GM18517 (cell line): ENCODE measurements around the gene KCNK7.
A peak's percentile ranks its signal among the peaks of the same experiment; 100 is the strongest.
"Not testable (repeated sequence)": the region's sequence is repeated elsewhere in the genome, so short reads cannot be mapped to it uniquely, and the experiment has no call there.

ENCODE experiments used
- ATAC-seq: cut with Tn5 transposase; IDR thresholded peaks from one replicate; pipeline ENCODE4 v1.9.1; 2021; ENCODE audit warnings: mild to moderate bottlenecking, moderate library complexity; ENCODE audit not compliant: unreplicated experiment

KCNK7 gene, protein sequence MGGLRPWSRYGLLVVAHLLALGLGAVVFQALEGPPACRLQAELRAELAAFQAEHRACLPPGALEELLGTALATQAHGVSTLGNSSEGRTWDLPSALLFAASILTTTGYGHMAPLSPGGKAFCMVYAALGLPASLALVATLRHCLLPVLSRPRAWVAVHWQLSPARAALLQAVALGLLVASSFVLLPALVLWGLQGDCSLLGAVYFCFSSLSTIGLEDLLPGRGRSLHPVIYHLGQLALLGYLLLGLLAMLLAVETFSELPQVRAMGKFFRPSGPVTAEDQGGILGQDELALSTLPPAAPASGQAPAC

DNA sequence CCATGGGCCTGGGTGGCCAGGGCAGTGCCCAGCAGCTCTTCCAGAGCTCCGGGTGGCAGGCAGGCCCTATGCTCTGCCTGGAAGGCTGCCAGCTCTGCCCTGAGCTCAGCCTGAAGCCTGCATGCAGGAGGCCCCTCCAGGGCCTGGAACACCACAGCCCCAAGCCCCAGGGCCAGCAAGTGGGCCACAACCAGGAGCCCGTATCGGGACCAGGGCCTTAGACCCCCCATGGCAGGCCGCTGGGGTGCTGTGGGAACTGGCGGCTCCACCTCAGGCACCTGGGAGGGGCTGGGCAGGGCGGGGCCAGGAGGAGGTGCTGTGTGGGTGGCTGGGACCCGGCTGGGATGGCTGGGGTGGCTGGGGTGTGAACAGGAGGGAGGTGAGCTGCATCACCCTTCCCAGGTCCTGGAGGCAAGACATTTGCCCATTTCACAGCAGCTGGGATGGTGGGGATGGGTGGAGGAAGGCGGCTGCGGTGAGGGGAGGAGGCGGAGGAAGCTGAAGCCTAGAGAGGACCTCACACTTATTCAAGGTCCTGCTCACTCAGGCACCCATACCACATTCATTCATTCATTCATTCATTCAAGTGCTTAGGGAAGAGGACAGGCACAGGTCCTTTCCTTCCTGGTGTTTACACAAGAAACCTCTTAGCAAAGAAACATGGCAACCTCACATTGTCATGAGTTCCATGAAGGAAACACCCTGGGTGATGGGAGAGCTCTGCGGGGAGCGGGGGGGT, at the start of gene KCNK7:
TSS of gene KCNK7 (minus strand) at position 258 of the 739 bp plus-strand sequence. CDS start at position 230, 28 bp downstream.
- no peak for ATAC-seq

DNA sequence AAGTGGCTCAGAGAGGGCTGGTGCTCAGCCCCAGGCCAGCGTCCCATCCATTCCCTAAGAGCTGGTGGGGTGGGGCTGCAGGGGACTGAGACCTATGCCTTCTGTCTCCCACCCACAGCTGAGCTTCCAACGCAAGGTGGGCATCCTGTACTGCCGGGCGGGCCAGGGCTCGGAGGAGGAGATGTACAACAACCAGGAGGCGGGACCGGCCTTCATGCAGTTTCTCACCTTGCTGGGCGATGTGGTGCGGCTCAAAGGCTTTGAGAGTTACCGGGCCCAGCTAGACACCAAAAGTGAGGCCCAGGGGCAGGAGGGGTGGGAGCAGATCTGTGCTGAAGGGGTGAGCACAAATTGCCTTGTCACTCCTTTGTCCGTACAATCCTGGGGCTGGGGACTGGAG, 49.2 kb upstream of the KCNK7 start:
- no peak for ATAC-seq

DNA sequence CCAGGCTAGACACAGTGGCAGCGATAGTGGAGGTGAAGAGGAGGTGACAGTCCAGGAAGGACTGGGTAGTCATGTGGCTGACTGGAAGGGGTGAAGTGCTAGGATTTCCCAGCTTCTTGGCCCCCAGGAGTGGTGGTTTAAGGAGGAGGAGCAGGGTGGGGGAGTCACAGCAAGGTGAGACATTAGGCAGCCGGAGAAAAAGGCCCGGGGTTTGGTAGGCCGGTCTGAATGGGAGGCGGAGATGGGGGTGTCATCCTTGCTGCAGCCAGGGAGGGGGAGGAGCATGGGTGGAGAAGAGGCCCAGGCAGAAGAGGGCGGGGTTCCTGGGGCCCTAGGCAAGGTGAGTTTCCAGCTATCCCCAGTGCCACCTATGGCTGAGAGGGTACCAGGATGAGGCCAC, 48.4 kb upstream of the KCNK7 start:
- no peak for ATAC-seq

DNA sequence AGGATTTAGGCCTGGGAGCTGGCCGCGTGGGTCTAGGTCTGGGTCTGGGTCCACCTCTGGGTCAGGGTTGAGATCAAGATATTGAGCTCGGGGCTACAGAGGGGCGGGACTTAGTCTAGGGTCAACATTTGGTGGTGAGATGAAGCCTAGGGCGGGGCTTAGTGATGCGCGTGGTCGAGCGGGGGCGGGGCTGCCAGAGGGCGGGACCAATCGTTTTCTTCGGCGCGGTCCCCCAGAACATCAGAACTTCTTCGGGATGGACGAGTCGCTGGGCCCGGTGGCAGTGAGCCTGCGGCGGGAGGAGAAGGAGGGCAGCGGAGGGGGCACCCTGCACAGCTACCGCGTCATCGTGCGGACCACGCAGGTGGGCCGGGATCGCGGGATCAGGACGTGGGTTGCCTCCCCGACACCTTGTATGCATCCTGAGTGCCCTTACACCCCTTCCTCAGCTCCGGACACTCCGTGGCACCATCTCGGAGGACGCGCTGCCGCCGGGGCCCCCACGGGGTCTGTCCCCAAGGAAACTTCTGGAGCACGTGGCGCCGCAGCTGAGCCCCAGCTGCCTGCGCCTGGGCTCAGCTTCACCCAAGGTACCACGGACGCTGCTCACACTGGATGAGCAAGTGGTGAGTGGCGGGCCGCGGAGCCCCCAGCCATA, 46.5 kb upstream of the KCNK7 start:
- no peak for ATAC-seq

DNA sequence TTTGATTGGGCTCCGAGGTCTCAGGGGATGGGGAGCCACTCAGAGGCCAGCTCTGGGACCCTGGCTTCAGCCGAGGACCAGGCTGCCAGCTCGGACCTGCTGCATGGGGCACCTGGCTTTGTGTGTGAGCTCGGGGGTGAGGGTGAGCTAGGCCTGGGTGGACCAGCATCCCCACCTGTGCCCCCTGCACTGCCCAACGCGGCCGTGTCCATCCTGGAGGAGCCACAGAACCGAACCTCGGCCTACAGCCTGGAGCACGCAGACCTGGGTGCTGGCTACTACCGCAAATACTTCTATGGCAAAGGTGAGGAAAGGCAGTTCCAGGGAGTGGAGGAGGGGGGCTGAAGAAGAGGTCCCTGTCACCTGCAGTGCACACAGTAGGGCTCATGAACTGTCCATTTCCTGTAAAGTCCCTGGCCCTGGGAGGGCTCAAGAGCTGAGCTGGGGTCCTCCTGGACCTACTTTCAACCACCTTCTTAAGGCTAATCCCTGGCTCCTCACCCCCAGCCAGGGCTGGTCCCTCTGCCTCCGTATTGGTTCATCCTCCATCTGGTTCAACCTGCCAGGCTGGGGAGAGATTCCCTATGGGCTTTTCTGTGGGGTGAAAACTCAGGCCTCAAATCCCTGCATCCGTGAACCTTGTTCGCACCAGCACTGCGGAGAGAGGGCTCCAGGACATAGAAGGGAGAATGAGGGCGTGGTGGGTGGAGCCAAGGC, 45.9 kb upstream of the KCNK7 start:
- no peak for ATAC-seq

DNA sequence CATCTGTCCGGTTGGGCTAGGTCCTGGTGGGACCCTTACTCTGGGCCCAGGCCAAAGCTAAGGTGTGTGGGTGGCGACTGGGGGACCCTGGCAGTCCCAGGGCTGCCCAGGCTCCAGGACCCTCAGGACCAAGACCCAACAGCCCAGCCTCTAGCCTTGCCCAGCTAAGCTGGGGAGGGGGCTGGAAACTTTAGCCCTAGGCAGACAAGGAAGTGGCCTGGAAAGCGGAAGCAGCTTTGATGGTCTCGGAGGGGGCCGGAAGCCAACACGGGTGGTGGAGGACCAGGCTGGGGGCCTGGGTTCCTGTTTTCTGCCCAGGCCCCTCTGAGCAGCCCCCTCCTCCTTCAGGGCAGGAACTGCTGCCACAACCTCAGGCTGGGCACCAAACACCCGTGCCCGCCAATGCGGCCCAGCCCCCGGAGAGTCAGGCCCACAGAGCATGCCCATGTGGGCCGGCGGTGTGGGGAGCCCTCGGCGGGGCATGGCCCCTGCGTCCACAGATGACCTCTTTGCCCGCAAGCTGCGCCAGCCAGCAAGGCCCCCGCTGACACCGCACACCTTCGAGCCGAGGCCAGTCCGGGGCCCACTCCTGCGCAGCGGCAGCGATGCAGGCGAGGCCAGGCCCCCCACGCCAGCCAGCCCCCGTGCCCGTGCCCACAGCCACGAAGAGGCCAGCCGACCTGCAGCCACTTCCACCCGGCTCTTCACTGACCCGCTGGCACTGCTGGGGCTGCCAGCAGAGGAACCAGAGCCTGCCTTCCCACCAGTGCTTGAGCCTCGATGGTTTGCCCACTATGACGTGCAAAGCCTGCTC, 45.1 kb upstream of the KCNK7 start:
- peak; percentile 4 for ATAC-seq

DNA sequence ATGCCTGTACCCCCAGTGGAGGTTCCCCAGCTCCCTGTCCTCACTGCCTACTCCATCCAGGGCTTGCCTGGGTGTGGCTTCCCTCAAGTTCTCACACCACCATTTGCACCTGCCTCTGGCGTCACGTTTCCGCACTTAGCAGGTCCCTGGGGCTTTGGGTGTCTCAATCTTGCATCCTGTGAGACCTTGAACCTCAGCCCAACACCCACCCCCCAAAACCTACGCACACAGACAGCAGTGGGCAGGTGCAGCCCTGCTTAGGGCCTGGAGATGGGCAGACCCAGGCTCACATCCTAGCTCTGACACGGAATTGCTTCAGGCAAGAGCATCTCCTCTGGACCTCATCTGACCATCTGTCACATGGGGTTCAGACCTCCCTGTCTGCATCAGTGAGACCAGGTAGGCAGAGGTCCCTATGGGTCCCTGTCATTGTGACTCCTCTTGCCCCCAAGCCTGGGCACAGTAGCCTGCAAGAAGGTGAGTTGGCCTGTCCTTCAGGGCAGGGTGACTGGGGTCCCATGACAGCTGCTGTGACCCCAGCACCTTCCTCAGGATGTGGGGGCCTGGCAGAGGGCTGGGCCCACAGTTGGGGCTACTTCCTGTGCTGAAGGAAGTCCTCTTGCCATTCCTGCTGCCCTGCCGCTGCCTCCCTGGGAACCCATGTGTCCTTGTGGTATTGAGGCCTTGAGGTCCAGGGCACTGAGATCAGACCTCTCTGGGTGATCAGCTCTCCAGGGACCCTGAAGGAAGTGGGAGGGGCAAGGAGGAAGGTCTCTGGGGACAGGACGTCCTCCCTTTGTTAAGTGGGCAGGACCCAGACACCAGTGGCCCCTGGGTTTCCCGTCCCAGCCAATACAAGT, 44.3 kb upstream of the KCNK7 start:
- ATAC-seq, result peak; percentile 33

DNA sequence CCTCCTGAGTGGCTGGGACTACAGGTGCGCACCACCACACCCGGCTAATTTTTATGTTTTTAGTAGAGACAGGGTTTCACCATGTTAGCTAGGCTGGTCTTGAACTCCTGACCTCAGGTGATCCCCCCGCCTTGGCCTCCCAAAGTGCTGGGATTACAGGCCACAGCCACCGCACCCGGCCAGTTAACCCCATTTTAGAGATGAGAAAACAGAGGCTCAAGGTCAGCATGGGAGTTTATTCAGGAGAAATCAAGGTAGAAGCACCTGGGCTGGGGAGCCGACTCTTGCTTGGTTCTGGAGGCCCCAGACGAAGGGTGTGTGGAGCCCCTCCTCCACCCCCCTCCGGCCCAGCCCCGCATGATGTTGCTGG, 43.6 kb upstream of the KCNK7 start:
- not testable (repeated sequence) for ATAC-seq

DNA sequence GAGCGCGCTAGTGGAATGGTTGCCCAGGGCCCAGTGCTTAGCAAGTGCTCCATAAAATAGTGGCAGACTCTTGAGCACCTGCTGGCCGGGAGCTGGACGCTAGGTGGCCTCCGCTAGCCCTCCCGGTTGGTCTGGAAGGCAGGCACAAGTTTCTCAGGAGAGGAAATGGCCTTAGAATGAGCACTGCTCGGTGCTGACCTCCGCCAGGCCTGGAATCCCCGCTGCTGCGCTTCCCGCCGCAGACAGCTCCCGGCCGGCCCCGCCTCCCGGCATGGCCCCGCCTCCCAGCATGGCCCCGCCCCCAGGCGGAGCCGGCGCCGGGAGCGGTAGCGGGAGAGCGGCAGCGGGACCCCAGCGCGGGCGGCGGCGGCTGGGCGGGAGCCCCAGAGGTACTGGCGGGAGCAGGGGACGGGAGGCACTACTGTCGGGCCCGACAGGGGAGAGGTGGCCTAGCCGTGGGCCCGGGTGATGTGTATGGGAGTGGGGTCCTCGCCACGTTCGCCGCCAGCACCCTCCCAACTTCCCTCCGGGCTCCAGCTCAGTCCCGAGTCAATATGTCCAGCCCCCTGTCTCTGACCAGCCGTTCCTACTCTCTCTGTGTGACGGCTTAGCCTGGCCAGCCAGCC, 42.3 kb upstream of the KCNK7 start, which contains the start of gene SIPA1:
TSS of gene SIPA1 (plus strand) at position 308 of the 626 bp plus-strand sequence. CDS start 2,821 bp downstream, outside the sequence.
- ATAC-seq, result no peak

DNA sequence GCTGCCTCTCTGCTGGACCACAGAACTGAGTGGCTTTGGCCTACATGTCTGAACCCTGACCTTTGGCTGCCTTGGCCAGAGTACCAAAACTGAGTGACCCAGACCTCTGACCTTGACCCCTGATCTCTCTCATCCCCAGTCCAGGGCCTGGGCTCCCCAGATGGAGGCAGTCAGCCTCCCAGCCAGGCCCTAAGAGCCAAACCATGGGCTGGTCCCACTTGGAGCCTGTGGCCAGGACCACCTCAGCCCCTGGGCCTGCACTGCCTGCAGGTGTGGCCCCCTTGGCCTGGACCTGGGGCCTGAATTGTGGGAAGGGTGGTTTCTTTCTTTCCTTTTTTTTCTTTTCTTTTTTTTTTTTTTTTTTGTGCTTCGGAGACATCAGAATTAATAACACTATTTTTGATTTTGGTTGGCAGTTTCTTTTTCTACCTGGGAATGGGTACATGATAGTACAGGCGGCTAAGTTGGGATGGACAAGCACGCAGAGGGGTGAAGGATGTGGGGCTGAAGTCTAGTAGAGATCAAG, 41.5 kb upstream of the KCNK7 start:
- ATAC-seq, result no peak

DNA sequence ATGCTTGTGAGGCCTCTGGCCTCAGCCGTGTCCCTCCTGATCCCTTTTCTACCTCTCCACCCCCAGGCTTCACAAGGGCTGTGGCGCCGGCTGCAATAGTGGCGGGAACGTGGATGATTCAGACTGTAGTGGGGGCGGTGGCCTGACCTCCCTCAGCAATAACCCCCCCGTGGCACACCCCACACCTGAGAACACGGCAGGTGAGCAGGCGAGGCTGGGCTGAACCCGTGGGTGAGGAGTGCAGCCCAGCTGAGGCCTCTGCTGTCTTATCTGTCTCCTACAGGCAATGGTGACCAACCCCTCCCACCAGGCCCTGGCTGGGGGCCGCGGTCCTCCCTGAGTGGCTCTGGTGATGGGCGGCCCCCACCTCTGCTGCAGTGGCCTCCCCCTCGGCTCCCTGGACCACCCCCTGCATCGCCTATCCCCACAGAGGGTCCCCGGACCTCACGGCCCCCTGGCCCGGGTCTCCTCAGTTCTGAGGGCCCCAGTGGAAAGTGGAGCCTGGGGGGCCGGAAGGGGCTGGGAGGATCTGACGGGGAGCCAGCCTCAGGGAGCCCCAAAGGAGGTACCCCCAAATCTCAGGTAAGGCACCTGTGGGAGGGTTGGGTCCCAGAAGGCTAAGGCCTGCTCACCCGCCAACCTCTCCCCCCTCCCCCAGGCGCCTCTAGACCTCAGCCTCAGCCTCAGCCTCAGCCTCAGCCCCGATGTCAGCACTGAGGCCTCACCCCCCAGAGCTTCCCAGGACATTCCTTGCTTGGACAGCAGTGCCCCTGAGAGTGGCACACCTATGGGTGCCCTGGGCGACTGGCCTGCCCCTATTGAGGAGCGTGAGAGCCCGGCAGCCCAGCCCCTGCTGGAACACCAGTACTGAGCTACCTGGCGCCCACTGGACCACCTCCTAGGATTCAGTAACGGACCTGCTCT, 40.8 kb upstream of the KCNK7 start:
- ATAC-seq, result no peak

DNA sequence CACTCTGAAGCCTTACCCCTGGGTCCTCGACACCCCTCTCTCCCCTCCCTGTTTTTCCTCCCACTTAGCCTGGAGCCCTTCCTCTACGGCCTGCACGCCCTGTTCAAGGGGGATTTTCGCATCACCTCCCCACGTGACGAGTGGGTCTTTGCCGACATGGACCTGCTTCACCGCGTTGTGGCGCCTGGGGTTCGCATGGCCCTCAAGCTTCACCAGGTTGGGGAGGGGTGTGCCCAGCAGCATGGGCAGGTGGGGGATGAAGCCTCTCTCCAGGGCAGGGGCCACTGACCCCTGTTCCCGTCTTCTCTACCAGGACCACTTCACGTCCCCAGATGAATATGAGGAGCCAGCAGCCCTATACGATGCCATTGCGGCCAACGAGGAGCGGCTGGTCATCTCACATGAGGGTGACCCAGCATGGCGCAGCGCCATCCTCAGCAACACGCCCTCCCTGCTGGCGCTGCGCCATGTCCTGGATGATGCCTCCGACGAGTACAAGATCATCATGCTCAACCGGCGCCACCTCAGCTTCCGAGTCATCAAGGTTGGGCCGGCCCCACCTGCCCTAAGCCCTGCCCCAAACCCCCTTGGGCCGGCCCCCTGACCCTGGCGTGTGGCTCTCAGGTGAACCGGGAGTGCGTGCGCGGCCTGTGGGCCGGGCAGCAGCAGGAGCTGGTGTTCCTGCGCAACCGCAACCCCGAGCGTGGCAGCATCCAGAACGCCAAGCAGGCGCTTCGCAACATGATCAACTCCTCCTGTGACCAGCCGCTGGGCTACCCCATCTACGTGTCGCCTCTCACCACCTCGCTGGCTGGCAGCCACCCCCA, 39.5 kb upstream of the KCNK7 start:
- ATAC-seq, result no peak

DNA sequence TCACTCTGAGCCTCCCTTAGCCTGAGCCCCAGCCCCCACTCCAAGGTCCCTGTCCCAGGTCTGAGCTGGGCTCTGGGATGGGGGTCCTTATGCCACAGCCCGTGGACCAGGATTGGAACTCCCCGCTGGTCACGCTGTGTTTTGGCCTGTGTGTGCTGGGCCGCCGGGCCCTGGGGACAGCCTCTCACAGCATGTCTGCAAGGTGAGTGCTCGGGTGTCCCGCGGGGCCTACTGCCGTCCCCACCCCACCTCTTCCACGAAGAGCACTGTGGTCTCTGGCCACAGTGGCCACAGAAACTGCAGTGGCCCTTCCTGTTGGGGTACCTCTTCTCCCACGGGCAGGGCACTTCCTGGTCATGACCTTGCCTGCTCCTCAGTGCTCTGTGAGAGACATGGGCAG, 38.8 kb upstream of the KCNK7 start:
- no peak for ATAC-seq

DNA sequence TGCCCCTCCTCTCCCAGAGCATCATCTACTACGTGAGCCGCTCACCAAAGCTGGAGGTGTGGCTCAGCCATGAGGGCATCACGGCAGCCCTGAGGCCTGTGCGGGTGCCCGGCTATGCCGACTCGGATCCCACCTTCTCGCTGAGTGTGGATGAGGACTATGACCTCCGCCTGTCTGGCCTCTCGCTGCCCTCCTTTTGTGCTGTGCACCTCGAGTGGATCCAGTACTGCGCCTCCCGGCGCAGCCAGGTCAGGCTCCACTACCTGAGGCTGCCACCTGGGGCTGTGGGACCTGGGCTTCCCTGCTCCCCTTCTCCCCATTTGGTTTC, 38.5 kb upstream of the KCNK7 start:
- no peak for ATAC-seq

DNA sequence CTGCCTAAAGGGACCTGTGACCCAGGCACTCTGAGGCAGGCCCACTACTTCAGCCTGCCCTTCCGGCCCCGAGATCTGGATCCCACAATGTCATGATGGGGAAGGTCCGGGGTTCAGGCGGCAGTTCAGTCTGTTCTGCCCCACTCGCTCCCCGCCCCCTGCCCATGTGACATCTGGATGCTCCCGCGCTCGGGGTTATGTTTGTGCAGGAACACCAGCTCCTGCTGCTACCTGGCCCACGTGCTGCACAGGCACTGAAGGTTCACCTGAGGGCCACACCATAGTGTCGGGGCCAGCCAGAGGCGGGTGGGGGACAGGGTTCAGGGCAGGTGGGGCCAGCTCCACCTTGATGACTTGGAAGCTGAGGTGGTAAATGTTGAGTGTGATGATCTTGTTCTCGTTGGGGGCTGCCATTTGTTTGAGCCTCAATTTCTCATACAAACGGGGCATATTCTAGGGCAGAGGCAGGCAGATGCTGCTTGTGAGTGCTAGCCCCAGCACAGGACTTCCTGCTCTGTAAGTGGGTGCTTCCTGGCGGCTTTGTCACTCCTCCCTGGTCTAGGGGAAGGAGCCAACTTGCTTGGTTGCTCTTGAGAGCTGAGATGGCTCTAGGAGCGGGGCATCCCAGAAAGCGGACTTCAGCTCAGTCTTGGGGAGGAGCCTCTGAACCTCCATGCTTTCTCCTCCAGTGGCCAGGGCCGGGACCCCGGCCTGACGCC, 37.9 kb upstream of the KCNK7 start:
- ATAC-seq, result no peak

DNA sequence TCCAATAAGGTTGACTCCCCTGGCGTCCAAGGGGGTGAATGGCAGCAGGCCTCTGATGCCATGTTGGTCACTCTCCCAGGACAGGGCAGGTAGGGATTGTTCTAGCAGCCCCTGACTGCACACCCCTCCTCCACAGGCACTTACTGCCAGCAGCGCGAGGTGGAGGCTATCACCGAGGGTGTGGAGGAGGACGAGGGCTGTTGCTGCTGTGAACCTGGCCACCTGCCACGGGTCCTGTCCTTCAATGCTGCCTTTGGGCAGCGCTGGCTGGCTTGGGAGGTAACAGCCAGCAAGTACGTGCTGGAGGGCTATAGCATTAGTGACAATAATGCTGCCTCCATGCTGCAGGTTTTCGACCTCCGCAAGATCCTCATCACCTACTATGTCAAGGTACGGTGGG, 34.6 kb upstream of the KCNK7 start:
- no peak for ATAC-seq
